ENCODE data around the gene C16orf89.

Gene C16orf89

DNA sequence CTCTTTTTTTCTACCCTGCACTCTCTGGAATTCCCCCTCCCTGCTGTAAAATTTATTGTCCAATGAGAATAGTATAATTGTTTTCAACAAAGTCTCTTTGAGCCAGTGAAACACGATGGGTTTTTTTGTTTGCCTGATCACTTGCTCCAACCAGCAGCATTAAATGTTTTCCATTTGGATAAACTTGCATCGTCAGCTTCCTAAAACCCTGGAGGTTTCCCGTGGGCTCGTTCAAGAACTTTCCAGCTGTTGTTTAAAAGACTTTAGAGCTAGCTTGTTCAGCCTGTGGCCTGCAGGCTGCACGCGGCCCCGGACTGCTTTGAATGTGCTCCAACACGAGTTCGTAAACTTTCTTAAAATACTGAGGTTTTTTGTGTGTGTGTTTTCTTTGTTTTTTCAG is 47.0 kb downstream of the C16orf89 start:
- no peak for TF ChIP-seq YY1 (IDR thresholded peaks at IDR 0.05; ENCODE audit: insufficient read depth, insufficient read length)
- no peak for TF ChIP-seq ZNF274 (IDR thresholded peaks at IDR 0.05; ENCODE audit: low read depth, low read length)
- TF ChIP-seq SUZ12 (IDR thresholded peaks at IDR 0.05; ENCODE audit: extremely low read depth, insufficient read depth, insufficient read length) = no peak
- Histone ChIP-seq H3K9ac (ENCODE audit: insufficient read length, low read depth) (no peak overlapping the region), H3K4me1 (ENCODE audit: insufficient read depth, insufficient read length) (peaks cover 11% of the 10 kb centered on the region), H3K4me3 (ENCODE audit: insufficient read length, low read depth) (no peak overlapping the region), H3K27me3 (ENCODE audit: insufficient read depth, insufficient read length) (no peaks in the 10 kb centered on the region), H3K9me3 (ENCODE audit: insufficient read depth, low read length) (no peaks in the 10 kb centered on the region), H3K36me3 (ENCODE audit: insufficient read depth, insufficient read length, low read length) (no peaks in the 10 kb centered on the region)
- no peak for DNase-seq (ENCODE audit: low read depth, low spot score)

DNA sequence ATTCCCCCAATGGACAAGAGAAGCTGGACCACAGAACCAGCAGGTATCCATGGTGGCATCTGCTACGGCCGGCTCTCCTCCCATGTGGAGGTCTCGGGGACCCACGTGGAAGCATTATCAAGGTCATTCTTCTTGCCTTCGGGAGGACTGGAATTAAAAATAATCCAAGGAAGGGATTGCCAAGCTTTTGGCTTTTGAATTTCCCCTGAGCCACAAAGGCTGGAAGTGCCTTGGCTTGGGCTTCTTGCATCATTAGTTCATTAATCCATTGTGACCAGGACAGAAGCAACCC is 48.1 kb downstream of the C16orf89 start:
- Histone ChIP-seq H3K4me3 (ENCODE audit: insufficient read length, low read depth) (no peak overlapping the region), H3K36me3 (ENCODE audit: insufficient read depth, insufficient read length, low read length) (no peaks in the 10 kb centered on the region), H3K9me3 (ENCODE audit: insufficient read depth, low read length) (no peaks in the 10 kb centered on the region), H3K9ac (ENCODE audit: insufficient read length, low read depth) (no peak overlapping the region), H3K4me1 (ENCODE audit: insufficient read depth, insufficient read length) (peaks cover 11% of the 10 kb centered on the region), H3K27me3 (ENCODE audit: insufficient read depth, insufficient read length) (no peaks in the 10 kb centered on the region)
- no peak for DNase-seq (ENCODE audit: low read depth, low spot score)
- TF ChIP-seq ZNF274 (IDR thresholded peaks at IDR 0.05; ENCODE audit: low read depth, low read length) (no peak), SUZ12 (IDR thresholded peaks at IDR 0.05; ENCODE audit: extremely low read depth, insufficient read depth, insufficient read length) (no peak), YY1 (IDR thresholded peaks at IDR 0.05; ENCODE audit: insufficient read depth, insufficient read length) (no peak)

DNA sequence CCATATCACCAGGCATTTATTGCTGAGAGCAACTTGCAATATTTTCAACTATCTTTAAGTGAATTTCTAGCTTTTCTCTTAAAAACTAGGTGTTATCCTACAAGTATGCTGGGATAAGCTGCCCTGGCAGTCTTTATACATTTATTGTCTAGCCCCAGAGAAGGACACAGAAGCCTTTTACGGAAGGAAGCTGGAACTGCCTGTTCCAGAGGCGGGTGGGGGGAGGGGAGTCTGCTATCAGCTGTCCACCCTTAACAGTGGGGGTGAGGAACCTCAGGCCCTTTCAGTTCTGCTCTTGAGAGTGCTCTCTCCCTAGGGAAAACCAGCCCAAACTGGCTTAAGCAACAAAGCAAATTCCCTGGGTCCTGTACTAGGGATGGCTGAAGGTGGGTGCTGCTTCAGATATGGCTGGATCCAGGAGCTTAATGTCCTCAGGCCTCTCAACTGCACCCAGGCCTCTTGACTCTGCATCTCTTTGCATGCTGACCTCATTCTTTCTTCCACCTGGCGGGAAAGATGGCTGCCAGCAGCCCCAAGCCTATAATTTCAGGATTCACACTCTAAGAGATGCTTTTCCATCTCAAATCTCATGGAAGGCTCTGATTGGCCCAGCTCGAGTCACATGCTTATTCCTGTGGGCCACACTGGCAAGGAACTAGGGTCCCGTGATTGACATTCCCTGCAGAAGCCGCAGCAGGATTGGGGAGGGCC is 48.6 kb downstream of the C16orf89 start:
- Histone ChIP-seq H3K4me3 (ENCODE audit: insufficient read length, low read depth) (no peak overlapping the region), H3K36me3 (ENCODE audit: insufficient read depth, insufficient read length, low read length) (no peaks in the 10 kb centered on the region), H3K9ac (ENCODE audit: insufficient read length, low read depth) (no peak overlapping the region), H3K9me3 (ENCODE audit: insufficient read depth, low read length) (no peaks in the 10 kb centered on the region), H3K4me1 (ENCODE audit: insufficient read depth, insufficient read length) (peaks cover 11% of the 10 kb centered on the region), H3K27me3 (ENCODE audit: insufficient read depth, insufficient read length) (no peaks in the 10 kb centered on the region)
- DNase-seq (ENCODE audit: low read depth, low spot score) = no peak
- TF ChIP-seq YY1 (IDR thresholded peaks at IDR 0.05; ENCODE audit: insufficient read depth, insufficient read length) (no peak), ZNF274 (IDR thresholded peaks at IDR 0.05; ENCODE audit: low read depth, low read length) (no peak), SUZ12 (IDR thresholded peaks at IDR 0.05; ENCODE audit: extremely low read depth, insufficient read depth, insufficient read length) (no peak)

DNA sequence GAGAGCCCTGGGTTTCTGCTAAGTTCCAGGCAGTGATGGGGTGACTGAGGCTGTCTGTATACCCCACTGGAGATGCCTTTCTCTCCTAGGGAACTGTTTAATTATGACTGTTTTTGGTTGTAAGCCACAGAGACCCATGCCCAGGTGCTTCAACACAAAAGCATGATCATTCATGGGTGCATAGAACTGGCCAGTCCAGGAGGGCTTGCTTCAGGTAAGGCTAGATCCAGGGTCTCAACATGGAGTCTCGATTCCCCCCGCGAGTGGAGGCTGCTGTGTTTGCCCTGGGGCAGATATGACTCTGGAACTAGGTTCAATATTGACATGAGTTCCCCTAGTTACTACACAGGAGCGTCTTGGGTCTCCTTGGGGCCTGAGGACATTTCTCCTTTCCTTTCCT is 49.9 kb downstream of the C16orf89 start:
- Histone ChIP-seq H3K4me1 (ENCODE audit: insufficient read depth, insufficient read length) (peaks cover 12% of the 10 kb centered on the region), H3K9ac (ENCODE audit: insufficient read length, low read depth) (no peak overlapping the region), H3K27me3 (ENCODE audit: insufficient read depth, insufficient read length) (no peaks in the 10 kb centered on the region), H3K9me3 (ENCODE audit: insufficient read depth, low read length) (no peaks in the 10 kb centered on the region), H3K4me3 (ENCODE audit: insufficient read length, low read depth) (no peak overlapping the region), H3K36me3 (ENCODE audit: insufficient read depth, insufficient read length, low read length) (no peaks in the 10 kb centered on the region)
- TF ChIP-seq SUZ12 (IDR thresholded peaks at IDR 0.05; ENCODE audit: extremely low read depth, insufficient read depth, insufficient read length) (no peak), ZNF274 (IDR thresholded peaks at IDR 0.05; ENCODE audit: low read depth, low read length) (no peak), YY1 (IDR thresholded peaks at IDR 0.05; ENCODE audit: insufficient read depth, insufficient read length) (no peak)
- no peak for DNase-seq (ENCODE audit: low read depth, low spot score)

DNA sequence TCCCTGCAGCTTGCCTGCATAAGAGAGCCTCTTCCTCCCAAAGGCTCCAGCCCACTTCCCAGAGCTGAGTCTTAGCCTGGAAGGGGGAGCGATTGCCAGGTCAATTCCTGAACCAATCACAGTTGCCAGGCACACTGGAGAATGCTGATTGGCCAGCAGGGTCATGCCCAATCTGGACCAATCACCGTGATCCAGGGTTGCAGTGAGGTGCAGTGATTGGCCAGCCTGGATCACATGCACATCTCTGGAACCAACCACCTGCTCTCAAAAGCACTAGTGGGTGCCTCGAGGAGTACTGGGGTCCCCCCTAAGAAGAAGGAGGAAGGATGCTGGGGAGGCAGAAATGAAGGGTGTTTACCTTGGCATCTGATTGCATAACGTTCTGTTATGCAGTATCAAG is 50.4 kb downstream of the C16orf89 start:
- no peak for DNase-seq (ENCODE audit: low read depth, low spot score)
- Histone ChIP-seq H3K4me3 (ENCODE audit: insufficient read length, low read depth) (no peak overlapping the region), H3K9me3 (ENCODE audit: insufficient read depth, low read length) (no peaks in the 10 kb centered on the region), H3K4me1 (ENCODE audit: insufficient read depth, insufficient read length) (peaks cover 14% of the 10 kb centered on the region), H3K36me3 (ENCODE audit: insufficient read depth, insufficient read length, low read length) (no peaks in the 10 kb centered on the region), H3K27me3 (ENCODE audit: insufficient read depth, insufficient read length) (no peaks in the 10 kb centered on the region), H3K9ac (ENCODE audit: insufficient read length, low read depth) (no peak overlapping the region)
- TF ChIP-seq ZNF274 (IDR thresholded peaks at IDR 0.05; ENCODE audit: low read depth, low read length) = no peak
- TF ChIP-seq YY1 (IDR thresholded peaks at IDR 0.05; ENCODE audit: insufficient read depth, insufficient read length) = no peak
- no peak for TF ChIP-seq SUZ12 (IDR thresholded peaks at IDR 0.05; ENCODE audit: extremely low read depth, insufficient read depth, insufficient read length)

DNA sequence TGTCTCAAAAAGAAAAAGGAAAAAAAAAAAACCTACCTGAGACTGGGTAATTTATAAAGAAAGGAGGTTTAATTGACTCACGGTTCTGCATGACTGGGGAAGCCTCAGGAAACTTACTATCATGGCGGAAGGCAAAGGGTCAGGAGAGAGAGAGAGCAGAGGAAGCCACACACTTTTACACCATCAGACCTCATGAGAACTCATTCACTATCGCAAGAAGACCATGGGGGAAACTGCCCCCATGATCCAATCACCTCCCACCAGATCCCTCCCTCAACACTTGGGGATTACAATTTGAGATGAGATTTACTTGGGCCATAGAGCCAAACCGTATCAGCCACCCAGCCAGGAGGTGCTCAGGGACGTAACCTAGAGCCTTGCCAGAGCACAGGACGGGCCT is 52.9 kb downstream of the C16orf89 start:
- Histone ChIP-seq H3K27me3 (ENCODE audit: insufficient read depth, insufficient read length) (no peaks in the 10 kb centered on the region), H3K9ac (ENCODE audit: insufficient read length, low read depth) (no peak overlapping the region), H3K9me3 (ENCODE audit: insufficient read depth, low read length) (no peaks in the 10 kb centered on the region), H3K36me3 (ENCODE audit: insufficient read depth, insufficient read length, low read length) (no peaks in the 10 kb centered on the region), H3K4me3 (ENCODE audit: insufficient read length, low read depth) (no peak overlapping the region), H3K4me1 (ENCODE audit: insufficient read depth, insufficient read length) (peaks cover 14% of the 10 kb centered on the region)
- TF ChIP-seq ZNF274 (IDR thresholded peaks at IDR 0.05; ENCODE audit: low read depth, low read length) (no peak), SUZ12 (IDR thresholded peaks at IDR 0.05; ENCODE audit: extremely low read depth, insufficient read depth, insufficient read length) (no peak), YY1 (IDR thresholded peaks at IDR 0.05; ENCODE audit: insufficient read depth, insufficient read length) (no peak)
- no peak for DNase-seq (ENCODE audit: low read depth, low spot score)

DNA sequence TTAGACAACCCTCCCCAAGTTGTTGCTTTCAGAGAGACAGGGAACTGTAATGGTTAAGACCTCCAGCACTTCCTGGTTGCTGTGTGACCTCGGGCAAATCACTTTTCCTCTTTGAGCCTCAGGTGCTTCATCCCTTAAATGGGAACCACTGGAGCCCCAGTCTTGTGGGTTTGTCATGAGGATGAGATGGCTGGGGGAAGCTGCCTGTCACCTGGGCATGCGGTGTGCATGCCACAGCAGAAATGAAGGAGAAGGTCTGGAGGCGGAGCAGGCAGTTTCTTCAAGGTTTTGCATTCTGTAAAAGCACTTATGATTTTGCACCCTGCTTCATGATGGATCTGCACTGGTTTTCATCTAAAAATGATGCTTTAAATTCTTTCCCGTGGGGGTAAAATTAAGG is 54.1 kb downstream of the C16orf89 start:
- Histone ChIP-seq H3K9ac (ENCODE audit: insufficient read length, low read depth) (no peak overlapping the region), H3K4me3 (ENCODE audit: insufficient read length, low read depth) (no peak overlapping the region), H3K36me3 (ENCODE audit: insufficient read depth, insufficient read length, low read length) (no peaks in the 10 kb centered on the region), H3K9me3 (ENCODE audit: insufficient read depth, low read length) (no peaks in the 10 kb centered on the region), H3K27me3 (ENCODE audit: insufficient read depth, insufficient read length) (no peaks in the 10 kb centered on the region), H3K4me1 (ENCODE audit: insufficient read depth, insufficient read length) (peaks cover 20% of the 10 kb centered on the region)
- TF ChIP-seq YY1 (IDR thresholded peaks at IDR 0.05; ENCODE audit: insufficient read depth, insufficient read length) (no peak), SUZ12 (IDR thresholded peaks at IDR 0.05; ENCODE audit: extremely low read depth, insufficient read depth, insufficient read length) (no peak), ZNF274 (IDR thresholded peaks at IDR 0.05; ENCODE audit: low read depth, low read length) (no peak)
- DNase-seq (ENCODE audit: low read depth, low spot score) = no peak
